ENCODE data around the gene C11orf24.
"Not testable (repeated sequence)": the region's sequence is repeated elsewhere in the genome, so short reads cannot be mapped to it uniquely, and the experiment has no call there.

Gene C11orf24

DNA sequence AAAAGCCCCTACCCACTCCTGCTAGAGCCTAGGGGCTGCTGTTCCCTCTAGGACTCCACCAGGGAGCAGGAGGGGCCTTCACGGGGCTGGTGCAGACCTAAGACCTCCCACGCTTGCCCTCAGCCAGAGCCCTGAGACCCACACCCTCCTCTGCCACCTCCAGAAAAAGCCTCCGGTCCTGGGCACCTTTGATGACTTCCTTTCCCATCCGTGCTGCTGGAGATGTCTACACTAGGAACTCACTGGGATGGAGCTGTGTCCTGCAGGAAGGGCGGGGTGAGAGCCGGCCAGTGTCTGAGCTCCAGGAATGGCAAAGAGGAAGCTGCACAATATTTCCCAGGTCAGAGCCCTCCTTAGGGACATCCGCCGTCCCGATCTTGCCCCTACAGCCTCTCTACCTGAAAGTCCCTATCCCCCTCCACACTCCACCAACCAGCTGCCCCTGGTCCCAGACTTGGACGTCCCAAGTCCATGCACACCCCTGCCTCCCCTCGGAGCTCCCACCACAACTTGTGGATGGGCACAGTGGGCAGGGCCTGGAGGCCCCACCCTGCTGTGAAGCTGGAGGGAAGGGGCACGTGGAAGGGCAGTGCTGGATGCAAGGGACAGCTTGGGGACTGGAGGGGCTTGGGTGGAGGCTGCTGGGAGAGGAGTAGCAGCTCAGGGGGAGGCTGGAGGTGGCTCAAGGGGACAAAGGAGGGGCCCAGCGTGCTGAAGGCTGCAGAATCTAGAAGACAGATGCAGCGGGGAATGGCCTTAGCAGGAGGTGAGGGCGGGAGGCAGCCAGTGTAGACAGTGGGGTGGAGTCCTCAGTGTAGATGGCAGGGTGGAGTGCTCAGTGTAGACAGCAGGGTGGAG lies 27.1 kb upstream of the C11orf24 start:
- DNase-seq (ENCODE audit: low spot score), result no peak

DNA sequence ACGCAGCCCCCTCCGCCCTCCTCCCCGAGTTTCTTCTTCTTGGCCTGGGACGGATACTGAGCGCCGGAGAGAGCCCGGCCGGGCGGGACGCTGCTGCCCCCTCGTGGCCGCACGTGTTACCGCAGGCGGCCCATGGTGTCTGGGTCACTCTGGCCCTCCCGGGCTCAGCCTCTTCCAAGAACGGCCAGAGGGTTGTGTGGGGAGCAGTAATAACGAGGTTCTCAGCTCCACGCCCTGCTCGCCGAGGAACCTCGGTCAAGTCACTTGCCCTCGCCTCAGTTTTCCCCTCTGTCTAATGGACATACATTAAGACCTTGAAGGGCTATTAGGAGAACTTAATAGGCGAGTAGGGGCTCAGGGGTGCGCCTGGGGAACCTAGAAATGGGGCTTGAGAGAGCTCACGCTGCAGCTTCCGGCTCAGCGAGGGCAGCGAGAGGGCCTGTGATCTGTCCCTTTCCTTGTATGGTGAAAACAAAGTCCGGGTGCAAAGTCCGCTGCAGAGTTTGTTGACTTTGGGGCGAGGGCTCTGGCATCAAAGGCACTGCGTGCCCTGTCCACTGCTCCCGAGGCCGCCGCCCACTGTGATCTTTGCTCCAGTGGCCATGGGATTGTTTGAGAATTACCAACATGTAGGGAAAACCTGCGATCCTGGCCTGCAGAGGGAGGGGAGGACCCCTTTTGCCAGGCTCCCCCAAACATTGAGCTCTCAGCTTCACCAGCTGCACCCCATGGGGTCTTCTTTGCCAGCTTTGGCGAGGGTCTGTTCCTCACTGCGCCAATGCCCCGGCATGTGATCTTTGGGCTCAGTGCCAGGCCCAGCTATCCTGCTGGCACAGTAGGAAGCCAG lies 26.3 kb upstream of the C11orf24 start:
- peak; percentile 79 for DNase-seq (ENCODE audit: low spot score)

- DNase-seq (ENCODE audit: low spot score), result no peak
These were observed 25.7 kb upstream of the C11orf24 start for GRCh38 chr11:68297494-68297811.

DNA sequence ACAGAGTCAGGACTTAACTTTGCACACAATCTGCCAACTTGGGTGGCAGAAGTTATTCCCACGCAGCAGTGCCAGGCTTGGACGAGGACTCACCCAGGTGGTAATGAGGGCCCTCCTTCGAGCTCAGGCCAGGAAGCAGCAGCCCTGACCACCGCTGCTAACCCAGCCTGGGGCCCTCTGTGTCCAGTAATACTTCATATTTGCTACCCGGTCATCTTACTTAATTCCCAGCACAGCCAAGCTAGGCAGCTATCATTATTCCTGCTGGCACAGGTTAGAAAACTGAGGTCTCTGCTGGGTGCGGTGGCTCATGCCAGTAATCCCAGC lies 25.2 kb upstream of the C11orf24 start:
- no peak for DNase-seq (ENCODE audit: low spot score)

DNA sequence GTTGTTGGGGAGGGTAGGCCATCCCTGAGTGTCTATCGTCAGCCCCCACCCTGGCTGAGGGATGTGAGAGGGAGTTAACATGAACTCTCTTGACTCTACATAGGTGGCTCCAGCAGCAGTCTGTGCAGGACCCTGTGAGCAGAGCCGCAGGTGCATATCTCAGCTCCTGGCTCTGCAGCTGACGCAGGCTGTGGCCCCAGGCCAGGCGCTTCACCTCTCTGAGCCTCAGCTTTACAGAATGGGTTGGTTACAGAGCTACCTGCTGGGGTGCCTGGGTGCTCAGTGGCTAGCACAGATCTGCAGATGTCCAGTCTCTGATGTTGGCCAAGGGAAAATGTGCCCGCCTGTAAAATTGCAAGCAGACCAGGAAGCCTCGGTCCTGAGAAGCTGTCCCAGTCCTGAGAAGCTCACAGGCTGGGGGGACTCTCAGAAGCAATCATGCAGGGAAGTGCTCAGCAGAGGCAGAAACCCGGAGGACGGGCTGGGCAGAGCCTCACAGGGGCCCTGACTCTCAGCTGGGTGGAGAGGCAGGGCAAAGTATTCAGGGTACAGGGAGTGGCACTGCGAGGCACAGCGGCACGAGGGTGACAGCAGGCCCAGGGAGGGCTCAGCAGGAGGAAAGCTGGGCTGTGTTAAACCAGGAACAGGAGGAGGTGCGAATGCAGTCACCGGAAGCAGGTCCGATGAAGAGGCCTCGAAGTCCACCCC lies 24.7 kb upstream of the C11orf24 start:
- no peak for DNase-seq (ENCODE audit: low spot score)

- no peak for DNase-seq (ENCODE audit: low spot score)
These were observed 24.2 kb upstream of the C11orf24 start for GRCh38 chr11:68295940-68296339.

DNA sequence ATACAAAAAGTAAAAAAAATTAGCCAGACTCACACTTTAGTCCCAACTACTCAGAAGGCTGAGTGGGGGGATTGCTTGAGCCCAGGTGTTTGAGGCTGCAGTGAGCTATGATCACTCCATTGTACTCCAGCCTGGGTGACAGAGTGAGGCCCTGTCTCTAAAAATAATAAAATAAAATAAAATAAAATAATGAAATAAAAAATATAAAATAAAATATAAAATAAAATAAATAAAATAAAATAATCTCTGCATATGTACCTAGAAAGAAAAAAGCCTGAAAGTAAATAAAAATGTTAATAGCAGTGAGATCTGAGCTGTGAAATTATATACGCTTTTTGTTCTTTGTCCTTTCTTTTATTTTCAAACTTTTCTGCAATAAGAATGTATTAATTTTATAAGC lies 23.5 kb upstream of the C11orf24 start:
- no peak for DNase-seq (ENCODE audit: low spot score)

- DNase-seq (ENCODE audit: low spot score), result no peak
These were observed 21.9 kb upstream of the C11orf24 start for GRCh38 chr11:68293708-68294107.

DNA sequence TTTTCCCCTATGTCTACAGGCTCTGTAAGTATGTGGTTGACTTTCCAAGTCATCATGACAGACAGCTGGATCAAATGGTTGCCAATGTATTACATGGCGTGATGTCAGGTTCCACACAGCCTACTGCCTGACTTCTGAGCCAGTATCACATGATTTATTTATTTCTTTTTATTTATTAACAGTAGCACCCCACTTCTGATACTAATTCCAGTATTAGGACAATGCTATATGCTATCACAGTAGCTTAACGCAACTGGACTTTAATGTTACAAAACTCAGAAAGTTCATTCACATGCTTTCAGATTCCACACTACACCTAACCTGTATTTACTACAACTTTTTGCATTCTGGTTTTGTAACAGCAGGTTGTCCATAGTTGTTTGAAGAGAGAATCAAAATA lies 17.7 kb upstream of the C11orf24 start:
- no peak for DNase-seq (ENCODE audit: low spot score)

DNA sequence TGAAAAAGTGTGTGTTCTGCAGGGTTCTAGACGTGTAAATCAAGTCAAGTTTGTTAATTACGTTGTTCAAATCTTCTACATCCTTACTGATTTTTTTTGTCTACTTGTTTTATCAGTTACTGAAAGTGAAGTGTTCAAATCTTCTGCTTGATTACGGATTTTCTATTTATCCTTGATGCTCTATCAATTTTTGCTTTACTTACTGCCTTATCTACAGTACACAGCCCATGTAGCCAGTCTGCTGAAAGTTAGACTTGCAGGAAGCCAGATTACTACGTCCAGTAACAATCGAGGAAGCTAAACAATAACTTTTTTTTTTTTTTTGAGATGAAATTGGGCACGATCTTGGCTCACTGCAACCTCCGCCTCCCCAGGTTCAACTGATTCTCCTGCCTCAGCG lies 15.6 kb upstream of the C11orf24 start:
- DNase-seq (ENCODE audit: low spot score), result no peak

DNA sequence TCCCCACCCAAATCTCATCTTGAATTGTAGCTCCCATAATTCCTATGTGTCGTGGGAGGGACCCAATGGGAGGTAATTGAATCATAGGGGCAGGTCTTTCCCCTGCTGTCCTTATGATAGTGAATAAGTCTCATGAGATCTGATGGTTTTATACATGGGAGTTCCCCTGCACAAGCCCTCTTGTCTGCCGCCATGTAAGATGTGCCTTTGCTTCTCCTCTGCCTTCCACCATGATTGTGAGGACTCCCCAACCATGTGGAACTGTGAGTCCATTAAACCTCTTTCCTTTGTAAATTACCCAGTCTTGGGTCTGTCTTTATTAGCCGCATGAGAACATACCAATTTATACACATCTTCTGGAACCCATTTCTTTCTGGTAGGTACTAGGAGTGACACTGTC lies 12.8 kb upstream of the C11orf24 start:
- not testable (repeated sequence) for DNase-seq (ENCODE audit: low spot score)

- DNase-seq (ENCODE audit: low spot score), result no peak
These were observed 11.1 kb upstream of the C11orf24 start for GRCh38 chr11:68282861-68283230.

DNA sequence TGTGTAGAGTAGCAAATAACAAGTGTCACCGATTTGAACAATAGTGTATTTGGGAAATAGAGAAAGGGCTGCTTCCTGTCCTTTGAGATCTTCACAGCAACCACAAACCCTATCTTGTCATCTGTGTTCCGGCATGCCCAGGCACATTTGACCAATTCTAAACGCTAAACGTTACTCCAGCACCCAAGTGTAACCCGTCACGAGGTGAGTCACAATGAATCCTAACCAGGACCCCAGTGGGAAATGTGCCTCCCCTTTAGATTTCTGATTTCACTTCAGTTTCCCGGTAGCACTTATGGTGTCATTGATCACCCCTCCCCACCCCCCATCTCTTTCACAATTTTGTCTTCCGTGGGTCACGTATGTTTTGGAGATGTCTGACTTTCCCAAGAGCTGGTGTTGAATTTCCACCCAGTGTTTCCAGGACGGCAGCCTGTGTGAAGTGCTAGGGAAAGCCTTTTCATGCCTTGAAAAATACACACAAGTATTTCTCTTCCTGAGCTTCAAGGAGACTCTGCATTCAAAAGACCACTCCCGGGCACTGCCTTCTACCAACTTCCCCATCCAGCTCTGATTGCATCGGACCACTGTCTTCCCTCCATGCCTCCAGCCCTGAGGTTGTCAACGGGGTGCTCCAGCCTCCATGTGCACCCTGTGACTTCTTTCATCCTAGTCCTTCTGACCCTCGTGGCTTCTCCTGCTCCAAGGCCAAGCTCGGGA lies 10.5 kb upstream of the C11orf24 start:
- no peak for DNase-seq (ENCODE audit: low spot score)

- no peak for DNase-seq (ENCODE audit: low spot score)
These were observed 7.9 kb upstream of the C11orf24 start for GRCh38 chr11:68279676-68280075.

DNA sequence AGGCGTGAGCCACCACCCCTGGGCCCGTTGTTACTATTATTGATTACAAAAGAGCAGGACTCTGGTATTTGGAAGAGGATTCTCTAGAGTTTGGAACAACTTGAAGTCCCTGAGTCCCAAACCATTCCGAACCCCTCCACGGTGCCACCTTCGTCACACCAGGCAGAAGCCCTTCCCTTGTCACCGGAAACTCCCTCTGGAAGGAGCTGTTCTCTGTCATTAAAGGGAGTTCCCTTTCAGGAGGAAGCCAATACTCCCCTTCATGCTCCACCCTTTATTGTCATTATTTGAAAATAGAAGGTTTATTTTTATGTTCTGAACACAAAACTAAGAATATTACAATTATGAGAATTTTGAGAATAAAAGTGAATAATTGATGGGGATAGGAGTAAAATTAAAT lies 5.1 kb upstream of the C11orf24 start:
- DNase-seq (ENCODE audit: low spot score), result no peak

DNA sequence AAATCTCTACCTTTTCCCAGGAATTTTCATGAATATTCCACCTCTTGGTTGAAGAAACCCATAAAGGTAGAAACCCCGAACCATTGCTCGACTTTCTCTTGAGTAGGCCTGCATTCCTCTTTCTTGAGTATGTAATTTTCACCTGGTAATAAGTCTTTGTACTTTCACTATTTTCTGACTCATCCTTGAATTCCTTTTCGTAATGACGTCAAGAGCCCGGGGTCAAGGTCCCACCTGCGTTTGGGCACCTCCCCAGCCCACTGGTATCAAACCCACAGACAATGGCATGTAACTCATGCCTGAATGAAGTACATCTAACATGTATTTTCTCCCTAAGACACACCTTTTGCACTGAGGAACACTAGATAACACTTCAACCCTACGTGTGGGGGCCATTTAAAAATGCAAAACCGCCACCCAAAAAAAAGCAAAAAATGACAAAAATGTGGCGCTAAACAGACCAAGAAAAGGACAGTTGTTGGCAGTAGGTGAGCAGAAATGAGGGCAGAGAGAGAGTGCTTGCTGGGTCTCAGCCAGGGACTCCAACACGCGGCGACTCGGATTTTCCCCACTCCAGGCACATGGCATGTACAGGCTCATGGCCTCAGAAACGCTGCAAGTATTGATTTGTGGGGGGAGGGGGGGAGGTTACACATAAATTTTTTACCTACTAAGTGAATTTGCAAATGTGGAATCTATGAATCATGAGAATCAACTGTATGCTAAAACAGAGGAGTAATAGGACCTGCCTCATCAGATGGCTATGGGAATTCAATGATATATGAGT lies 4.1 kb upstream of the C11orf24 start:
- no peak for DNase-seq (ENCODE audit: low spot score)

- no peak for DNase-seq (ENCODE audit: low spot score)
These were observed 2.5 kb upstream of the C11orf24 start for GRCh38 chr11:68274306-68274705.

DNA sequence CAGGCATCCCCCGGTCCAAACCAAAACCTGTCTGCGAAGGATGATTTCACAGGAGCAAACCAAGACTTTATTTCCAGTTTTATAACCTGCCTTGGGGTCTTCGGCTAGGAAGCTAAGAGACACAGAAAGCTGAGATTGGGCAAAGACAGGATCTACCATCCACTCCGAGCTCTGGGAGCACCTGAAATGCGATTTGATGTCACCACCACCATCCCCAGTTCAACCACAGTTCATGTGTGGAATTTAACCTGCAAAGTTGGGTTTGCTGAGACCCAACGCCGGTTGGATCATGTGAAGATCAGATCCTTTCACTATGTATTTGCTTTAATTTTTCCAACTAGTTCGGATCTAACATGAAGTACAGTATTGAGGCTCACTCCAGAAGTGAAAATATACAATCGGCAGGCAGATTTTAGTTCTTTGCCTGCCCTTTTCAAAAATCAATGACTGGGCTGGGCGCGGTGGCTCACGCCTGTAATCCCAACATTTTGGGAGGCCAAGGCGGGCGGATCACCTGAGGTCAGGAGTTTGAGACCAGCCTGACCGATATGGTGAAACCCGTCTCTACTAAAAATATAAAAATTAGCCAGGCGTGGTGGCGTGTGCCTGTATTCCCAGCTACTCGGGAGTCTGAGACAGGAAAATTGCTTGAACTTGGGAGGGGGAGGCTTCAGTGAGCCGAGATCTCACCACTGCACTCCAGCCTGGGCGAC lies 1.4 kb upstream of the C11orf24 start:
- no peak for DNase-seq (ENCODE audit: low spot score)

- peak; percentile 83 for DNase-seq (ENCODE audit: low spot score)
These were observed 571 bp downstream of the C11orf24 start for GRCh38 chr11:68271023-68271780.
